ENCODE results near the gene MOK.
"Not testable (repeated sequence)": the region's sequence is repeated elsewhere in the genome, so short reads cannot be mapped to it uniquely, and the experiment has no call there.

The MOK gene

DNA sequence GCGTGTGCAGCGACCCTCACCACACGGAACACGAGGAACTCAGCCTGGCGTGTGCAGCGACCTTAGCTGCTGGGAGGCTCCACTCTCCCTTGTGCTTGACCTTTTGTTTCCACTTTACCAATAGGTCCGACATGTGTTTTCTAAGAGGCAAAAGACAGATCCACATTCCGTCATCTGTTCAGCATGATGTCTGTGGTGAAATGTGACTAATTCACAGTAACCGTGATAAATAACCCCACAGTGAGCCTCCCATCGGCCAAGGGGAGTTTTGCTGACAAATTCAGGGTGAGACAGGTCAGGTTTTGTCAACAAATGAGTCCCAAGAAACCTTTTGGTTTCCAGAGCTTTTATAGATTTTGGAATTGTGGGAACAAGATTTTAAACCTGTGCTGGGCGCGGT is 55.9 kb downstream of the MOK start:
- H3K9ac ChIP-seq (ENCODE audit: low read length) = no peak overlapping the region
- H3K4me1 ChIP-seq (ENCODE audit: low read length) = no peaks in the 10 kb centered on the region
- H3K36me3 ChIP-seq (replicated peaks; ENCODE audit: low read depth, low read length) = no peaks in the 10 kb centered on the region
- H4K20me1 ChIP-seq (ENCODE audit: insufficient read depth, low read length) = no peaks in the 10 kb centered on the region
- H2AFZ ChIP-seq (ENCODE audit: low read depth, low read length) = no peak overlapping the region
- H3K27me3 ChIP-seq (ENCODE audit: low read depth, low read length) = 0 out of 2 replicates have a peak, but pooled peaks cover 3% of the 10 kb centered on the region
- no peak overlapping the region for H3K4me2 ChIP-seq (ENCODE audit: low read length)
- H3K79me2 ChIP-seq (ENCODE audit: low read length) = no peaks in the 10 kb centered on the region
- H3K9me3 ChIP-seq (ENCODE audit: insufficient read depth, low read length) = no peaks in the 10 kb centered on the region
- H3K27ac ChIP-seq (ENCODE audit: low read length) = no peak overlapping the region
- TF ChIP-seq, protein P1, sequence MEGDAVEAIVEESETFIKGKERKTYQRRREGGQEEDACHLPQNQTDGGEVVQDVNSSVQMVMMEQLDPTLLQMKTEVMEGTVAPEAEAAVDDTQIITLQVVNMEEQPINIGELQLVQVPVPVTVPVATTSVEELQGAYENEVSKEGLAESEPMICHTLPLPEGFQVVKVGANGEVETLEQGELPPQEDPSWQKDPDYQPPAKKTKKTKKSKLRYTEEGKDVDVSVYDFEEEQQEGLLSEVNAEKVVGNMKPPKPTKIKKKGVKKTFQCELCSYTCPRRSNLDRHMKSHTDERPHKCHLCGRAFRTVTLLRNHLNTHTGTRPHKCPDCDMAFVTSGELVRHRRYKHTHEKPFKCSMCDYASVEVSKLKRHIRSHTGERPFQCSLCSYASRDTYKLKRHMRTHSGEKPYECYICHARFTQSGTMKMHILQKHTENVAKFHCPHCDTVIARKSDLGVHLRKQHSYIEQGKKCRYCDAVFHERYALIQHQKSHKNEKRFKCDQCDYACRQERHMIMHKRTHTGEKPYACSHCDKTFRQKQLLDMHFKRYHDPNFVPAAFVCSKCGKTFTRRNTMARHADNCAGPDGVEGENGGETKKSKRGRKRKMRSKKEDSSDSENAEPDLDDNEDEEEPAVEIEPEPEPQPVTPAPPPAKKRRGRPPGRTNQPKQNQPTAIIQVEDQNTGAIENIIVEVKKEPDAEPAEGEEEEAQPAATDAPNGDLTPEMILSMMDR (IDR thresholded peaks at IDR 0.05; ENCODE audit: low read depth, low read length) = no peak
- no peak for TF ChIP-seq EZH2phosphoT487 (IDR thresholded peaks at IDR 0.05; ENCODE audit: low read depth)
- no peak overlapping the region for H3K4me3 ChIP-seq (ENCODE audit: low read length)

DNA sequence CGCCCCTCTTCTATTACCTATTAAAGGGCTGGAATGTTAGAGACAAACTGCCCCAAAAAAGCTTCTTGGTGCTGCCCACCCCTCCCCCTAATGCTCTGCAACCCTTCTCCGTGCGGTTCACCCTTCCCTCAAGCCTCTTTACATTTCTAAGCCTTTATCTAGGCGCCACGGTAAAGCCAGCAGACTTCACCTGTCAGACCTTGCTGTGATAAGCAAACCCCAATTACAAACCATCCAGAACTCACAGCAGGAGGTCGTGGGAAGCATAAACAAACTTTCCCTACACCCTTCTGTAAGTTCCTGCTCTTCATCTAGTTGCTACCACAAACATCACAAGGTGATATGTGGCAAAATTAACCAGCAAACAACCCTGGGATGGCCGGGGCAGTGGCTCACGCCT is 56.8 kb downstream of the MOK start:
- H3K27ac ChIP-seq (ENCODE audit: low read length) = no peak overlapping the region
- TF ChIP-seq, protein P1 (IDR thresholded peaks at IDR 0.05; ENCODE audit: low read depth, low read length) = no peak
- no peak for TF ChIP-seq EZH2phosphoT487 (IDR thresholded peaks at IDR 0.05; ENCODE audit: low read depth)
- no peak overlapping the region for H3K4me3 ChIP-seq (ENCODE audit: low read length)
- no peaks in the 10 kb centered on the region for H3K36me3 ChIP-seq (replicated peaks; ENCODE audit: low read depth, low read length)
- H2AFZ ChIP-seq (ENCODE audit: low read depth, low read length) = no peak overlapping the region
- no peak overlapping the region for H3K9ac ChIP-seq (ENCODE audit: low read length)
- H3K9me3 ChIP-seq (ENCODE audit: insufficient read depth, low read length) = no peaks in the 10 kb centered on the region
- no peak overlapping the region for H3K4me2 ChIP-seq (ENCODE audit: low read length)
- H3K4me1 ChIP-seq (ENCODE audit: low read length) = no peaks in the 10 kb centered on the region
- no peaks in the 10 kb centered on the region for H3K27me3 ChIP-seq (ENCODE audit: low read depth, low read length)
- no peaks in the 10 kb centered on the region for H3K79me2 ChIP-seq (ENCODE audit: low read length)
- H4K20me1 ChIP-seq (ENCODE audit: insufficient read depth, low read length) = no peaks in the 10 kb centered on the region

DNA sequence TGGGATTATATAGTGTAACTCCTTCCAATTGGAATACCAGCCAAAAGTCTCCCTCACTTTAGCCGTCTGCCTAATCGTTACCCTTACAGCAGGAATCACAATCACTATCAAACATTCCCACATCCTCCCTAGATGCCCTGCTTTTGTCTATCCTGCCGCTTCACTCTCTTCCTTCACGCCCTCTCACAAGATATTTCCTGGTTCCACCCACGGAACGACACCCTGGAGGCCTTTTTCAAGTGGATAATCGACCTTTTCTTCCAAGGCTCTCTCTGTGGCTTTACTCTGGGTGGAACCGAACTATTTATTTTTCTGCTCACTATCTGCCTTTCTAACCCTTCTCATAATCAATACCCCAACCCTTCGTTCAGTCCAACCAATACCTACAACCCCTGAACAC is 58.9 kb downstream of the MOK start:
- H3K36me3 ChIP-seq (replicated peaks; ENCODE audit: low read depth, low read length) = no peaks in the 10 kb centered on the region
- no peak overlapping the region for H3K9ac ChIP-seq (ENCODE audit: low read length)
- no peak for TF ChIP-seq EZH2phosphoT487 (IDR thresholded peaks at IDR 0.05; ENCODE audit: low read depth)
- no peak overlapping the region for H3K4me2 ChIP-seq (ENCODE audit: low read length)
- no peaks in the 10 kb centered on the region for H3K4me1 ChIP-seq (ENCODE audit: low read length)
- H3K79me2 ChIP-seq (ENCODE audit: low read length) = no peaks in the 10 kb centered on the region
- no peaks in the 10 kb centered on the region for H4K20me1 ChIP-seq (ENCODE audit: insufficient read depth, low read length)
- no peaks in the 10 kb centered on the region for H3K27me3 ChIP-seq (ENCODE audit: low read depth, low read length)
- no peak overlapping the region for H3K27ac ChIP-seq (ENCODE audit: low read length)
- H2AFZ ChIP-seq (ENCODE audit: low read depth, low read length) = no peak overlapping the region
- H3K4me3 ChIP-seq (ENCODE audit: low read length) = no peak overlapping the region
- H3K9me3 ChIP-seq (ENCODE audit: insufficient read depth, low read length) = no peaks in the 10 kb centered on the region

DNA sequence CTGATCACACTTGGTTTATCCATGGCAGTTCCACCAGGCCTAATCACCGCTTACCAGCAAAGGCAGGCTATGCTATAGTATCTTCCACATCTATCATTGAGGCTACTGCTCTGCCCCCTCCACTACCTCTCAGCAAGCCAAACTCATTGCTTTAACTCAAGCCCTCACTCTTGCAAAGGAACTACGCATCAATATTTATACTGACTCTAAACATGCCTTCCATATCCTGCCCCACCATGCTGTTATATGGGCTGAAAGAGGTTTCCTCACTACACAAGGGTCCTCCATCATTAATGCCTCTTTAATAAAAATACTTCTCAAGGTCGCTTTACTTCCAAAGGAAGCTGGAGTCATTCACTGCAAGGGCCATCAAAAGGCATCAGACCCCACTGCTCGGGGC is 61.2 kb downstream of the MOK start:
- not testable (repeated sequence) for H3K4me2 ChIP-seq (ENCODE audit: low read length)

DNA sequence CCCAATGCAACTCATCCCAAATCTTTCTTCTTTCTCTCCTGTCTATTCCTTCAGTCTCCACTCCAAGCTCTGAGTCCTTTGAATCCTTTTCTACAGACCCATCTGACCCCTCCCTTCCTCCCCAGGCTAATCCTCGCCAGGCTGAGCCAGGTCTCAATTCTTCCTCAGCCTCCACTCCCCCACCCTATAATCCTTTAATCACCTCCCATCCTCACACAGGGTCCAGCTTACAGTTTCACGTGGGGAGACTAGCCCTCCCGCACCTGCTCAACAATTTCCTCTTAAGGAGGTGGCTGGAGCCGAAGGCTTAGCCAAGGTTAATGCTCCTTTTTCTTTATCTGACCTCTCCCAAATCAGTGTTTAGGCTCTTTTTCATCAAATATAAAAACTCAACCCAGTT is 63.8 kb downstream of the MOK start:
- no peak overlapping the region for H3K4me3 ChIP-seq (ENCODE audit: low read length)
- H3K9ac ChIP-seq (ENCODE audit: low read length) = no peak overlapping the region
- H3K27ac ChIP-seq (ENCODE audit: low read length) = no peak overlapping the region
- no peaks in the 10 kb centered on the region for H4K20me1 ChIP-seq (ENCODE audit: insufficient read depth, low read length)
- no peak overlapping the region for H3K4me2 ChIP-seq (ENCODE audit: low read length)
- H3K27me3 ChIP-seq (ENCODE audit: low read depth, low read length) = peaks cover 14% of the 10 kb centered on the region
- no peaks in the 10 kb centered on the region for H3K79me2 ChIP-seq (ENCODE audit: low read length)
- H3K36me3 ChIP-seq (replicated peaks; ENCODE audit: low read depth, low read length) = no peaks in the 10 kb centered on the region
- no peak for TF ChIP-seq EZH2phosphoT487 (IDR thresholded peaks at IDR 0.05; ENCODE audit: low read depth)
- TF ChIP-seq, protein P1 (IDR thresholded peaks at IDR 0.05; ENCODE audit: low read depth, low read length) = no peak
- no peak overlapping the region for H2AFZ ChIP-seq (ENCODE audit: low read depth, low read length)
- no peaks in the 10 kb centered on the region for H3K4me1 ChIP-seq (ENCODE audit: low read length)
- no peaks in the 10 kb centered on the region for H3K9me3 ChIP-seq (ENCODE audit: insufficient read depth, low read length)

More for the DNA sequence above, 61.2 kb downstream of the MOK start:
- not testable (repeated sequence) for H3K36me3 ChIP-seq (replicated peaks; ENCODE audit: low read depth, low read length); H3K9ac ChIP-seq (ENCODE audit: low read length); H2AFZ ChIP-seq (ENCODE audit: low read depth, low read length); H3K79me2 ChIP-seq (ENCODE audit: low read length); H4K20me1 ChIP-seq (ENCODE audit: insufficient read depth, low read length); H3K9me3 ChIP-seq (ENCODE audit: insufficient read depth, low read length); H3K27me3 ChIP-seq (ENCODE audit: low read depth, low read length); H3K27ac ChIP-seq (ENCODE audit: low read length); H3K4me3 ChIP-seq (ENCODE audit: low read length); H3K4me1 ChIP-seq (ENCODE audit: low read length)

DNA sequence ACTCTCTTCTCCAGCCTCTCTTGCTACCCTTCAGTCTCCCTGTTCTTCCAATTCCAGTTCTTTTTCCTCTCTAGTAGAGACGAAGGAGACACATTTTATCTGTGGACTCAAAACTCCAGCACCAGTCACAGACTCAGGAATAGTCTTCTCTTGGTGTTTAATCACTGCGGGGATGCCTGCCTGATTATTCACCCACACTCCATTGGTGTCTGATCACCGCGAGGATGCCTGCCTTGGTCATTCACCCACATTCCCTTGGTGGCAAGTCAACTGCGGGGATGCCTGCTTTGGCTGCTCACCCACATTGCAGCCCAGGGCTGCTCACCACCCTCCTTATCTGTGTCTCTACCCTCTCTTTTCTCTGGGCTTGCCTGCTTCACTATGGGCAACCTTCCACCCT is 64.5 kb downstream of the MOK start:
- not testable (repeated sequence) for H3K9me3 ChIP-seq (ENCODE audit: insufficient read depth, low read length); H3K36me3 ChIP-seq (replicated peaks; ENCODE audit: low read depth, low read length); H4K20me1 ChIP-seq (ENCODE audit: insufficient read depth, low read length); H3K4me1 ChIP-seq (ENCODE audit: low read length); H2AFZ ChIP-seq (ENCODE audit: low read depth, low read length); H3K27ac ChIP-seq (ENCODE audit: low read length); H3K4me3 ChIP-seq (ENCODE audit: low read length); H3K79me2 ChIP-seq (ENCODE audit: low read length); H3K9ac ChIP-seq (ENCODE audit: low read length); H3K4me2 ChIP-seq (ENCODE audit: low read length)
- H3K27me3 ChIP-seq (ENCODE audit: low read depth, low read length) = peaks cover 14% of the 10 kb centered on the region

Measured in OCI-LY3 (cell line).